ENCODE measurements around the gene RCCD1.

The RCCD1 gene

DNA sequence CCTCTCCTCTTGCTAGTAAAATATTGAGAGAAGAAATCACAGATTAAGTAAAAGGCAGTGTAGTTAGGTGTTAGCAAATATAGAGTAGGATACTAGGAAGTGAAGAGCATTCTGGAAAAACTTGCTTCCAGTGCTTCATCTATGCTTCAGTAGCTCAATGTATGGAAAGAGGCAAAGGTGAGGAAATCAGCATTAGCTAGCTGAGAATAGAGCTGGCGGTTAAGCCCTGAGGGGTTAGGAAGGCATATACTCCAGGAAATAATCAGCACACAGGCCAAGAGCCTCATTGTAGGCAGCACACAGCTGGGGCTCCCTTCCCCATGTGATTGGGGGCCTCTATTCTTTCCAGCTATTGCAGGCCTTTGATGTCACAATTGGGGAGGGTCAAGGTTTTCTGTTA, 13.8 kb downstream of the RCCD1 start:
- no peak for DNase-seq

DNA sequence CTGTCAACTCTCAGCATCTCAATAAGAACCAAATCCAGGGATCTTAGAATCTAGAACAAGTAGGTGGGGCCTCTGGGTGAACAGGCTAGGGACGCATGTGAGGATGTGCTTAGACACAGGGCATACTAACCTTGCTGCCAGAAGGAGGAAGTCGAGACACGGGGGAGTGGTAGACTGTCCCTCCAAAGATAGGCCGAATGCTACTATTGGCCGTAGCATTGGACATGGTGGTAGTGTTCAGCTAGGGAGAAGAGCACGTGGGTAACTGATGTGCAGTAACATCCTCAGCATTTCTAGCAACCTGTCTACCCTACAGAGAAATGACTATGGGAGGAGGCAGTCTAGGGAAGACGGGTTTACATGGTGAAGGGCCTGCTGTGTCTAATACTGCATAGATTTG, 15.6 kb downstream of the RCCD1 start:
- DNase-seq: no peak

DNA sequence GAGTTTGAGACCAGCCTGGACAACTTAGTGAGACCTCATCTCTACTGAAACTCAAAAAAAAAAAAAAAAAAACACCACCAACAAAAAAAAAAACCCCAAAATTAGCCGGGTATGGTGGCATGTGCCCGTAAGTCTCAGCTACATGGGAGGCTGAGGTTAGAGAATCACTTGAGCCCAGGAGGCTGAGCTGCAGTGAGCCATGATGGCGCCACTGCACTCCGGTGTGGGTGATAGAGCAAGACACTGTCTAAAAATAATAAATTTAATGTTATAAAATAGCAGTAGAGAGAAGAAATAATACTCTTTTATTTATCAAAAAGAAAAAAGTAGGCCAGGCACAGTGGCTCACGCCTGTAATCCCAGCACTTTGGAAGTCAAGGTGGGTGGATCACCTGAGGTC, 17.4 kb downstream of the RCCD1 start:
- DNase-seq: no peak

DNA sequence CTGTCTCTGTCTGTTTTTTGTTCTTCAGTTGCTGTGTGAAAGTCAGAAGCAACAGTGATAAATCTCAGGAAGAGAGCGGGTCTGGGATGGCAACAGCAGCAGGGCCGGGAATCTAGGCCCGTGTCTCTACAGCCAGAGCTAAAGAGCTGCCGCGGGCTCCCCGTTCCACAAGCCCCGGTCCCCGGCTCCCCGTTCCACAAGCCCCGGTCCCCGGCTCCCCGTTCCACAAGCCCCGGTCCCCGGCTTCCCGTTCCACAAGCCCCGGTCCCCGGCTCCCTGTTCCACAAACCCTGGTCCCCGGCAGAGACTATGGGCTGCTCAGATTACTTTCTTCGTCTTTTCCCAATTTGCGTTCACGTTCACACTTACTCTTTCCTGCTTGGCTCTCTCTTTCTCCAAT, 19.5 kb downstream of the RCCD1 start:
- DNase-seq: no peak

DNA sequence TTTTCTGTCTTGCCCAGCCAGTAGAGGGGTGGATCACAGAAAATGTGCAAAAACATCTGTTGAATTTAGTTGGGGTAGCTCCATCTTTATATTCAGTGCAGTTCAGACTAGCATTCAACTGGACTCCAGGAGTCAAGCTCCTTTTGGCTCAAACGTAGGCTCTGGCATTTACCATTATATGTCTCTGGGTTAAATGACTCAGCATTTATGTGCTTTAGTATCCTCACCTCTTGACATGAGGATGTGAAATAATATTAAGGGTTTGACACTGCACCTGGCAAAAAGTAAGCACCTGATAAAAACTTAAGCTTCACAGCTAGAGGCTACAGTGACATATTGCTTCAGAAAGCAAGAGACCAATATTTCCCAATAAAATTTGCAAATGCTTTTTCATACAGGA, 24.9 kb downstream of the RCCD1 start:
- DNase-seq: no peak

DNA sequence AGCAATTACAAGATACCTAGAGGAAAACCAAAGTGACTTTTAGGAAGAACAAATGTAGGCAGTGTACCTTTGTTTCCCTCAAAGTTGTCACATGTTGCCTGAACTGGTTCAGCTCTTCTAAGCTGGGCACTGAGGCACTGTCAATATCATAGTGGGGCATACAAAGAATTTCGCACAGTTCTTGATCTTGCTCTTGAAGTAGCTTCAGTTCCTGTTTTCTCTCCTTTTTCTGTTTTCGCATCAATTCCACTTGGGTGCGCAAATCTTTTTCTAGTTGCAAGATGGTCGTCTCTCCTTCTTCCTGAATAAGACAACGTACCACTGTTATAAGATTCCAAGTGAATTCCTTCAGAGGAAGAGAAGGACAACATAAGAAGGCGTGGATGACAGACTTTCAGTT, 27.0 kb downstream of the RCCD1 start:
- no peak for DNase-seq

DNA sequence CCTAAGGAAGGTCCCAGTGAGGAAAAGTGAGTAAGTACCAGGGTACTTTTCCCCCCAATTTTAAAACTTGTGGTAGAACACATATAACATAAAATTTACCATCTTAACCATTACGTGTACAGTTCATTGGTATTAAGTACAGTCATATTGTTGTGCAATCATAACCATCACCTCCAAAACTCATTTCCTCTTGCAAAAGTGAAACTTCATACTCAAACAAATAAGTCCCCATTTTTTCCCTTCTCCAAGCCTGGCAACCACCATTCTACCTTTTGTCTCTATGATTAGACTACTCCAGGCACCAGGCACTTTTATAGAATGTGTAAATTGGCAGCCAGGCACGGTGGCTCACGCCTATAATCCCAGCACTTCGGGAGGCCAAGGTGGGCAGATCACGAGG, 27.5 kb downstream of the RCCD1 start:
- DNase-seq: no peak

DNA sequence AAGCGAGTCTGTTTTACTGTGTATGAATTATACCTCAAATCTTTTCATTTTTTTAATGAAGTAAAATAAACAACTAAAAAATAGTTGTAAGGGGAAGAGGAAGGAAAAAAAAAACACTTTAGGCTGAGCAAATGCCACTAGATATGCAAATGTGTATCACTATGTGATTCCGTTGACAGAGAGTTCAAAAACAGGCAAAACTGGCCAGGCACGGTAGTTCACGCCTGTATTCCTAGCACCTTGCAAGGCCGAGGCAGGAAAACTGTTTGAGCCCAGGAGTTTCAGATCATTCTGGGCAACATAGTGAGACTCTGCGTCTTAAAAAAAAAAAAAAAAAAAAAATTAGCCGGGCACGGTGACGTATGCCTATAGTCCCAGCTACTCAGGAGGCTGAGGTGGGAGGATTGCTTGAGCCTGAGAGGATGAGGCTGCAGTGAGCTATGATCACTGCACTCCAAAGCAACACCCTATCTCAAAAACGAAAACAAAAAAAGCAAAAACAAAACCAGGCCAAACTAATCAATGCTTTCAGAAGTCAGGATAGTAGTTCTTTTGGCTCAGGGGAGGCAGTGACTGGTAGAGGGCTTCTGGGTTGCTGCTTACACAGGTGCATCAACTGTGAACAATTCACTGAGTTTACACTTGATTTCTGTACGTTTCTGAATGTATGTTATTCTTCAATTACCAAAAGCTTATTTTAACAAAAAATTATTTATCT, 32.3 kb downstream of the RCCD1 start:
- no peak for DNase-seq

DNA sequence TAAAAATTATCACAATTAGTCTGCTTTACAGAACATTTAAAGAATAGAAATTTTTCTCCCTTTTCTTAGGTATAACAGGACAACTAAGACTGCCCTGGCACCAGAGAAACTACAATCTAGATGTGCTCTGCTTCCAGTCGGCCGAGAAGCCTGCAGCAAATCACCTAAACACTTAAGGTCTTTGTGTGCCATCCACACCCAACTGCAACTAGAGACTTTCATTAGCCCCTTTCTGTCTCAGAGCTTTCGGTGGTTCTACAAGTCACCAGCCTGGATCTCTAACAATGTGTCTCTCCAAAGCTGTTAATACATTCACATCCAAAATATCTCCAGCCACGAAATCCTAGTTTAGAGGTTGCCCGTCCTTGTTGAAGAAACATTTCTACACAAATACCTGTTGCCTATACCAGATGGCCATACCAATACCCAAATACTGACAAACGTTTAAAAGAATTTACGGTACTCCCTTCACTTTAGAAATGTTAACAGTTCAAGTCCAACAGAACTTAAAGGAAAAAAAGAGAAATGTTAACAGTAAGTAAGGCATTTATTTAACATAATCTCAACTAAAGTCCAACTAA, 33.0 kb downstream of the RCCD1 start:
- DNase-seq: no peak

DNA sequence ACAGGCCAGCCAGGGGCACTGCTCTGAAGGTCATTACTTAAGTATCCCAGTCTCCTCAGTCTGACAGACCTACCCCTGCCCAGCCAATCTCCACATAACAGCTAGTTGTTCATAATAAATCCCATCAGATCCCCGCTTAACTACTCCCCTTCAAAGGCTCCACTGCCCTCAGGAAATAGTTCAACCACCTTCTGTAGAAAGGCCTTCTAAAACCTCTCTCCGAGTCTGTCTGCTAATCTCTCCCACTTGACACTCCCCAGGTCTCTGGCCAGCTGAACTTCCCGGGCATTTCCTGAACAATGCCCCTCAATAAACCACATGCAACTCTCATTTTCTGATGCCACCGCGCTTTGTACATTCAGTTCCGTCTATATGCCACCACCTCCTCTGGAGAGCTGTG, 33.6 kb downstream of the RCCD1 start:
- DNase-seq: no peak

DNA sequence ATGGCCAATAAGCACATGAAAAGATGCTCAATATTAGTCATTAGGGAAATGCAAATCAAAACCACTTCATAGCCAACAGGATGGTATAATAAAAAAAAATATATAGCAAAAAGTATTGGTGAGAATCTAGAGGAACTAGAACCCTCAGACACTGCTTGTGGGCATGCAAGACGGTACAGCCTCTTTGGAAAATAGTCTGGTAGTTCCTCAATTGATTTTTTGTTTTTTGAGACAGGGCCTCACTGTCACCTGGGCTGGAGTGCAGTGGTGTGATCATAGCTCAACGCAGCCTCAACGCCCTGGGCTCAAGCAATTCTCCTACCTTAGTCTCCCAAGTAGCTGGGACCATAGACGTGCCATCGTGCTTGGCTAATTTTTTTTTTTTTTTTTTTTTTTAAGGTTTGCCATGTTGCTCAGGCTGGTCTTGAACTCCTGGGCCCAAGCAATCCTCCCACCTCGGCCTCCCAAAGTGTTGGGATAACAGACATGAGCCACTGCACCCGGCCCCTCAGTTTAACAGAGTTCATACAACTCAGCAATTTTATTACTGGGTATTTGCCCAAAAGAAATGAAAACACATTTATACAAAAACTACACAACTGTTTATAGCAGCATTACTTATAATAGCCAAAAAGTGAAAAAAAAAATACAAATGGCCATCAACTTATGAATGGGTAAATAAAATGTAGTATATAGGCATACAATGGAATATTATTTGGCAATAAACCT, 34.5 kb downstream of the RCCD1 start:
- no peak for DNase-seq

DNA sequence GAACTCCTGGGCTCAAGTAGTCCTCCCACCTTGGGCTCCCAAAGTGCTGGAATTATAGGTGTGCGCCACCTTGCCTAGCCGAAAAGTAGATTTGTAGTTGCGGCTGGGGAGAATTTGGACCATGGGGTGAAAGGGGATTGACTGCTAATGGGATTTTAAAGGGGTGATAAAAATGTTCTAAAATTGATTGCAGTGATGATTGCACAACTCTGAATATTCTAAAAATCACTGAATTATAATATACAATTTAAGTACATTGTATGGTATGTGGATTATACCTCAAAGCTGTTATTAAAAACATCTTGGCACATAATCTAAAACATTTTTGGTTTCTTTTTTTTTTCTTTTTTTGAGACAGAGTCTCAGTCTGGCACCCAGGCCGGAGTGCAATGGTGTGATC, 35.8 kb downstream of the RCCD1 start:
- no peak for DNase-seq

DNA sequence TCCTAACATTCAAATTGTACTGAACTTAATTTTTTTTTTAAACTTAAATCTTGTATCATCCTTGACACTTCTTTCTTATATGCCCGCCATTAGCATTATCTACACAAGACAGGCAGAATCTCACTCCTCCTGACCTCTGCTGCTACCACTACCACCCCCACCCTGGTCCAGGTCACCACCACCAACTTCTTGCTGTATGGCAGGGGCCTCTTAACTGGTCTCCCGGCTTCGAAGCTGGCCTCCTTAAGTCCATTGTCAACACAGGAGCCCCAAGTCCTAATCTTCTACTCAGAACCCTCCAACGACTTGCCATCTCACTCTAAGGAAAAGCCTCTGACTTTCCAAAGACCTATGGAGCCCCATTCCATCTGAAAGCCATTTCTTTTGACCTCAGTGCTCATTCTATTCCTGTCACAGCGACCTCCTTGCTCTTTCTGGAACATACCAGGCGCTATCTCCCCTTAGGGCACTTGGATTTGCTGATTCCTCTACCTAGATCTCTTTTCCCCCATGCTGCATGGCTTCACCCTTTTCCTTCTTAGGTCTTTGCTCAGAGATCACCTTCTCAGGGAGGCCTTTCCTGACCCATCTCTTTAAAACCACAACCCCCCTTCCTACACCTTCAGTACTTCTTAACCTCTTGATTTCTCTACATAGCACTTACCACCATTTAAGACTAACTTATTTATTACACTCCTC, 37.1 kb downstream of the RCCD1 start:
- no peak for DNase-seq

DNA sequence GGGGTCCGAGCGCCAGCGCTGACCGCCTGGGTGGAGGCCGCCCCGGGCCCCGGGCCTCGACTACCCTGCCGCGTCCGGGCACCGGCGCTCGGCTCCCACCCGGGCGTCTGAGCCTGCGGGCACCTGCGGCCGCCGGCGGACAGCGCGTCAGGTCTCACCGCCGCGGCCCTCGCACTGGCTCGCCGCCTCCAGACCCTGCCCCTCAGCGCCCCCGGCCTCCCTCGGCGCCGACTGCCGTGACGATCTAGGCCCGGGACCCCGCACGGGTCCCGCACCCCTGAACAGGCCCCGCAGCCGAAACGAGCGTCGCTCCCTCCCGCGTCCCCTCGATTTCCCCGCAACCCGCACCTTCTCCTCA, 39.4 kb downstream of the RCCD1 start:
- DNase-seq: no peak

DNA sequence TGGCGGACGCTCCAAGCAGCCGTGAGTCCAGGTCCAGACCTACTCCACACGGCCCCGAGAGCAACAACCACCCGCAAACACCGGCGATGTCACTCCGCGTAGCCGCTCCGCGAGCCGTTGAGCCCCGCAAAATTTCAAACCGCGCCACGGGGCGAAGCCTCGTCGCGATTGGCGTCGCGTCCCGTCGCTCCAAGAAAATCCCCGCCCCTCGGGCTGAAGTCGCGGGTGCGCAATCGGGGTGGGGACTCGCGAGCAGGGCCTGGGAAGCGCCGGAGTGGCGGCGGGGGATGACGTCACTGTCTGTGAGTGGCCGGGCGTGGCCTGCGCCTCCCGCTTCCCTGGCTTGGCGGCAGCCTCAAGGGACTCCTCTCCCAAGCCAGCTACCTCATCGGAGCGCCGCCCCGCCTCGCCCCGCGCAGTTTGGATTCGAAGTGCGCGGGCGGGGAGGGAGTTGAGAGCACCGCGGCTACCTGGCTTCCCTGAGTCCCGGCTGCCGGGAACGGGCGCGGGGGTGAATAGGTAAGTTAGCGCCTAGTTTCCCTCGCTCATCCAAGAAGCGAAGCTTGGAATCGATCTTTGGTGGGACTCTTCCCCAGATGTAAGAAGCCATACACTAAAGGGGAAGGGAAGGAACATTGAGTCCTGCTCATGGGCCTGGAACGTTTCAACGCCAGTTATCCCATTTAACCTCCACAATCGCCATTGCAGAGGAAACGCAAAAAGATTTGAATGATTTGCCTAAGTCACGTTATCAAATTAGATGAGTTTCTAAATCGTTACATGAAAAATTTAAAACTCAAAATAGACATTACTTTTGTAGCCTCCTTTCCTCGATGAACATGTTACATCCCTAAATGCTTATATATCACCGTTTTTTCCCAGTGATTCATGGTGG, 40.0 kb downstream of the RCCD1 start, which contains the start of gene PRC1:
Gene PRC1 (minus strand): TSS at position 119 of the 895 bp plus-strand sequence. CDS start 118 bp downstream, at position 1.
- peak; percentile 98 for DNase-seq

DNA sequence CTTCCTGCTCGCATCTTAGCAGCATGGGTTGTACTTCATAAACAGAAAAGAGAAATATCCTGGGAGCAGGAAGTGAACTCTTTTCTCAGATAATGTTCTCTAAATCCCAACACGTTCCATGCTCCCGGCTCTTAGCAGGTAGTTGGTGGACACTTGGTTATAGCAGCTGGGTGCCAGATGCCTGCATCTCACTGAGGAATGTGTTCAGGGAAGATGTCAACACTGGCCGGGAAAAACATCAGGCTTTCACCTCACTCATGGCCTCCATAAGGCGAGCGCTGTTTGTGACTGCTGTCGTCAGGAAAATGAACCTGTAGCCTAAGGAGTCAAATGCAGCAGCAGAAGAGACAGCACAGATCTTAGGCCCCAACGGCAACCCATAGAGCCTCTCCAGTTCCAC, 44.1 kb downstream of the RCCD1 start:
- DNase-seq: no peak

DNA sequence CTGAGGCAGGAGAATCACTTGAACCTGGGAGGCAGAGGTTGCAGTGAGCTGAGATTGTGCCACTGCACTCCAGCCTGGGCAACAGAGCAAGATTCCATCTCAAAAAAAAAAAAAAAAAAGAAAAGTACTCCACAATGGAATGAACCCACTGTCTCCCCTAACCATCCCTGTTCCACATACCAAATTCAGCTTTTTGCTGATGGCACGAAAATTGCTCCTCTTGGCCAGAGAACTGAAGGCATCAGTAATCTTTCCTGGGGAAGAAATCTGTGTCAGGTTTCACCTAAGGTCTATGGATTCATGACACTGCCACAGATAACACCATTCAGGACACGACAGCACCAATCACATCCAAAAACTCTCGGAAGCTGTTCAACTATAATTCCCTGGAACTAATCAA, 46.5 kb downstream of the RCCD1 start:
- no peak for DNase-seq

DNA sequence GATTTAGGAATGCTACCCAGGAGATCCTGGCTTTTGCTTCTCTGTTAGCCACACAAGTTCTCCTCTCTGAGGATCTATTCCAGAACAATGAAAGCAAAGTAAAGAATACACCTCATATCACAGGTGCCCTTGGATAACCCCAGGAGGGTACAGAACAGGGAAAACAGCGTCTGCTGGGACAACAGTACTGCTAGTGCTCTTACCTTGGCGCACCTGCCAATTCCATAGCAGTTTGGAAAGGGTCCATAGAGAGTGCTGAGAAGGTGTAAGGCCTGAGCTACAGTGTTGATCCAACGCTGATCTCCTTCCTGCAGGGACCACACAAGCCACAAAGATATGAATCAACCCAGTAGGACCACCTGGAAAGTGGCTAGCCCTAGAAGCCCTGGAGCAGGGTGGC, 52.6 kb downstream of the RCCD1 start:
- no peak for DNase-seq

Data from NCI-H2171 (cell line).